ENCODE measurements around the gene TIGD3. TPM values are rescaled to one million over a fixed set of nuclear protein-coding genes. Genes with fewer than 3 reads are reported as not detected.

Gene TIGD3
- total and polyA plus RNA-seq, 2 of the 13 experiments (the other 11 are each of a cell fraction or from before 2014, with no cell fraction given) = 0.49 to 4.9 TPM

DNA sequence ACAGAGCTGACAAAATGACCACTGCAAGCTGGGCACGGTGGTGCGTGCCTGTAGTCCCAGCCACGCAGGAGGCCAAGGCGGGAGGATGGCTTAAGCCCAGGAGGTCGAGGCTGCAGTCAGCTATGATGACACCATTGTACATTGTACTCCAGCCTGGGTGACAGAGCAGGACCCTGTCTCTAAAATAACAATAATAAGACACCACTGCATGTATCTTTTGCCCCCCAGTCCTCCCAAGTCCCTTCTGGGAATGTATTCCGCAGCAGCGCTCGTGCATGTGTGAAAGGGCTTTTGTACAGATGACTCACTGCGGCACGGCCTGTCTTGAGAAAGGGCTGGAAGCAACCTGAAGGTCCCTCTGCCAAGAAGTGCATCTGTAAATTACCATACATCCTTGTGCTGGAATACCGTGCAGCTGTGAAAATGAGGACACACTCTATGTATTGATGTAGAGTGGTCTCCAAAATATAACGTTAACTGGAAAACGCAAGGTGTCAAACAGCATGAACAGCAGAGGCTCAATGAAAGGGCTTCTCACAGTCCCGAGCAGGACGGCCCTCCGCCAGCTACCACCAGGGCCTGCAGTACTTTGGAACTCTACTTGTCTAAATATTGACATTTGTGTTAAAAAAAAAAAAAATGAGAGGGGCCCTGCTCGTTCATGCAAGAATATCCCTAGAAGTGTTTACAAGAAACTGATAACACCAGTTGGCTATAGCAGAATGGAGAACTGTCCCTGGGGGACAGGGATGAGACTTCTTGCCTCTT lies 48.9 kb upstream of the TIGD3 start (continued):
- TF ChIP-seq, protein P1, sequence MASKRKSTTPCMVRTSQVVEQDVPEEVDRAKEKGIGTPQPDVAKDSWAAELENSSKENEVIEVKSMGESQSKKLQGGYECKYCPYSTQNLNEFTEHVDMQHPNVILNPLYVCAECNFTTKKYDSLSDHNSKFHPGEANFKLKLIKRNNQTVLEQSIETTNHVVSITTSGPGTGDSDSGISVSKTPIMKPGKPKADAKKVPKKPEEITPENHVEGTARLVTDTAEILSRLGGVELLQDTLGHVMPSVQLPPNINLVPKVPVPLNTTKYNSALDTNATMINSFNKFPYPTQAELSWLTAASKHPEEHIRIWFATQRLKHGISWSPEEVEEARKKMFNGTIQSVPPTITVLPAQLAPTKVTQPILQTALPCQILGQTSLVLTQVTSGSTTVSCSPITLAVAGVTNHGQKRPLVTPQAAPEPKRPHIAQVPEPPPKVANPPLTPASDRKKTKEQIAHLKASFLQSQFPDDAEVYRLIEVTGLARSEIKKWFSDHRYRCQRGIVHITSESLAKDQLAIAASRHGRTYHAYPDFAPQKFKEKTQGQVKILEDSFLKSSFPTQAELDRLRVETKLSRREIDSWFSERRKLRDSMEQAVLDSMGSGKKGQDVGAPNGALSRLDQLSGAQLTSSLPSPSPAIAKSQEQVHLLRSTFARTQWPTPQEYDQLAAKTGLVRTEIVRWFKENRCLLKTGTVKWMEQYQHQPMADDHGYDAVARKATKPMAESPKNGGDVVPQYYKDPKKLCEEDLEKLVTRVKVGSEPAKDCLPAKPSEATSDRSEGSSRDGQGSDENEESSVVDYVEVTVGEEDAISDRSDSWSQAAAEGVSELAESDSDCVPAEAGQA (IDR thresholded peaks at IDR 0.05; ENCODE audit: low read depth) = no peak
- TF ChIP-seq, protein P1 (CRISPR knock-in tag; IDR thresholded peaks at IDR 0.05; ENCODE audit: borderline replicate concordance) = no peak; the same call in 1 of the 2 replicates
- TF ChIP-seq, protein P2, sequence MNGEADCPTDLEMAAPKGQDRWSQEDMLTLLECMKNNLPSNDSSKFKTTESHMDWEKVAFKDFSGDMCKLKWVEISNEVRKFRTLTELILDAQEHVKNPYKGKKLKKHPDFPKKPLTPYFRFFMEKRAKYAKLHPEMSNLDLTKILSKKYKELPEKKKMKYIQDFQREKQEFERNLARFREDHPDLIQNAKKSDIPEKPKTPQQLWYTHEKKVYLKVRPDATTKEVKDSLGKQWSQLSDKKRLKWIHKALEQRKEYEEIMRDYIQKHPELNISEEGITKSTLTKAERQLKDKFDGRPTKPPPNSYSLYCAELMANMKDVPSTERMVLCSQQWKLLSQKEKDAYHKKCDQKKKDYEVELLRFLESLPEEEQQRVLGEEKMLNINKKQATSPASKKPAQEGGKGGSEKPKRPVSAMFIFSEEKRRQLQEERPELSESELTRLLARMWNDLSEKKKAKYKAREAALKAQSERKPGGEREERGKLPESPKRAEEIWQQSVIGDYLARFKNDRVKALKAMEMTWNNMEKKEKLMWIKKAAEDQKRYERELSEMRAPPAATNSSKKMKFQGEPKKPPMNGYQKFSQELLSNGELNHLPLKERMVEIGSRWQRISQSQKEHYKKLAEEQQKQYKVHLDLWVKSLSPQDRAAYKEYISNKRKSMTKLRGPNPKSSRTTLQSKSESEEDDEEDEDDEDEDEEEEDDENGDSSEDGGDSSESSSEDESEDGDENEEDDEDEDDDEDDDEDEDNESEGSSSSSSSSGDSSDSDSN (CRISPR knock-in tag; IDR thresholded peaks at IDR 0.05) = peak; percentile 43; the same call in 1 of the 2 replicates
- TF ChIP-seq ZBTB7A (CRISPR knock-in tag; IDR thresholded peaks at IDR 0.05) (no peak), ZNF331 (CRISPR knock-in tag; IDR thresholded peaks at IDR 0.05) (peak; percentile 44; the same call in 1 of the 2 replicates), SOX13 (IDR thresholded peaks at IDR 0.05) (0 out of 2 replicates have a peak, but pooled peaks have one; percentile 22), SOX13 (CRISPR knock-in tag; conservative IDR thresholded peaks at IDR 0.05 in 1 of 2, IDR thresholded peaks at IDR 0.05 in 1 of 2) (peak in 1 of 2 experiments; percentile 57; a peak in 2 of 4 replicates), ZNF33B (CRISPR knock-in tag; IDR thresholded peaks at IDR 0.05) (no peak), ZBTB1 (CRISPR knock-in tag; IDR thresholded peaks at IDR 0.05; ENCODE audit: borderline replicate concordance) (no peak), ZNF44 (CRISPR knock-in tag; IDR thresholded peaks at IDR 0.05) (no peak), ZNF20 (CRISPR knock-in tag; IDR thresholded peaks at IDR 0.05) (no peak)
- TF ChIP-seq, protein P3, sequence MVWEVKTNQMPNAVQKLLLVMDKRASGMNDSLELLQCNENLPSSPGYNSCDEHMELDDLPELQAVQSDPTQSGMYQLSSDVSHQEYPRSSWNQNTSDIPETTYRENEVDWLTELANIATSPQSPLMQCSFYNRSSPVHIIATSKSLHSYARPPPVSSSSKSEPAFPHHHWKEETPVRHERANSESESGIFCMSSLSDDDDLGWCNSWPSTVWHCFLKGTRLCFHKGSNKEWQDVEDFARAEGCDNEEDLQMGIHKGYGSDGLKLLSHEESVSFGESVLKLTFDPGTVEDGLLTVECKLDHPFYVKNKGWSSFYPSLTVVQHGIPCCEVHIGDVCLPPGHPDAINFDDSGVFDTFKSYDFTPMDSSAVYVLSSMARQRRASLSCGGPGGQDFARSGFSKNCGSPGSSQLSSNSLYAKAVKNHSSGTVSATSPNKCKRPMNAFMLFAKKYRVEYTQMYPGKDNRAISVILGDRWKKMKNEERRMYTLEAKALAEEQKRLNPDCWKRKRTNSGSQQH (CRISPR knock-in tag; IDR thresholded peaks at IDR 0.05; ENCODE audit: low read depth) = no peak
- TF ChIP-seq, protein P4, sequence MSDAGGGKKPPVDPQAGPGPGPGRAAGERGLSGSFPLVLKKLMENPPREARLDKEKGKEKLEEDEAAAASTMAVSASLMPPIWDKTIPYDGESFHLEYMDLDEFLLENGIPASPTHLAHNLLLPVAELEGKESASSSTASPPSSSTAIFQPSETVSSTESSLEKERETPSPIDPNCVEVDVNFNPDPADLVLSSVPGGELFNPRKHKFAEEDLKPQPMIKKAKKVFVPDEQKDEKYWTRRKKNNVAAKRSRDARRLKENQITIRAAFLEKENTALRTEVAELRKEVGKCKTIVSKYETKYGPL (CRISPR knock-in tag; IDR thresholded peaks at IDR 0.05) = no peak
- TF ChIP-seq, protein P5, sequence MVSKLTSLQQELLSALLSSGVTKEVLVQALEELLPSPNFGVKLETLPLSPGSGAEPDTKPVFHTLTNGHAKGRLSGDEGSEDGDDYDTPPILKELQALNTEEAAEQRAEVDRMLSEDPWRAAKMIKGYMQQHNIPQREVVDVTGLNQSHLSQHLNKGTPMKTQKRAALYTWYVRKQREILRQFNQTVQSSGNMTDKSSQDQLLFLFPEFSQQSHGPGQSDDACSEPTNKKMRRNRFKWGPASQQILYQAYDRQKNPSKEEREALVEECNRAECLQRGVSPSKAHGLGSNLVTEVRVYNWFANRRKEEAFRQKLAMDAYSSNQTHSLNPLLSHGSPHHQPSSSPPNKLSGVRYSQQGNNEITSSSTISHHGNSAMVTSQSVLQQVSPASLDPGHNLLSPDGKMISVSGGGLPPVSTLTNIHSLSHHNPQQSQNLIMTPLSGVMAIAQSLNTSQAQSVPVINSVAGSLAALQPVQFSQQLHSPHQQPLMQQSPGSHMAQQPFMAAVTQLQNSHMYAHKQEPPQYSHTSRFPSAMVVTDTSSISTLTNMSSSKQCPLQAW (CRISPR knock-in tag; IDR thresholded peaks at IDR 0.05) = no peak; the same call in 1 of the 2 replicates
